GM23338 (cell line): ENCODE data around the gene CLCF1. TPM values are rescaled to one million over a fixed set of nuclear protein-coding genes. Genes with fewer than 3 reads are reported as not detected.
A peak's percentile ranks its signal among the peaks of the same experiment; 100 is the strongest.

ENCODE experiments used
- ATAC-seq: fragments of 200-7000 bp; cut with Tn5 transposase; 3 replicates; pipeline ENCODE4 v1.9.1; 2020
- DNase-seq: peaks from one replicate; pipeline ENCODE4 v3.0.0-alpha.2; 2015; ENCODE audit warnings: low spot score
- H2AFZ ChIP-seq: fragments of 200-600 bp; sonication (generic); 2 replicates; pipeline ENCODE4 v1.8.0; 2016; ENCODE audit warnings: antibody characterized with exemption, mild to moderate bottlenecking, moderate library complexity
- H3F3A ChIP-seq: fragments of 200-600 bp; sonication (generic); replicated peaks from 2 replicates; pipeline ENCODE4 v1.8.0; 2017; ENCODE audit warnings: antibody characterized with exemption, mixed run types, low read depth
- H3K27ac ChIP-seq: fragments of 200-600 bp; sonication (generic); 2 replicates; pipeline ENCODE4 v1.6.1; 2016; ENCODE audit warnings: low read depth
- H3K27me3 ChIP-seq: fragments of 200-600 bp; sonication (generic); 2 replicates; pipeline ENCODE4 v1.8.0; 2016; ENCODE audit warnings: mild to moderate bottlenecking, mixed run types, moderate library complexity; ENCODE audit not compliant: insufficient read depth
- H3K36me3 ChIP-seq: fragments of 200-600 bp; sonication (generic); 2 replicates; pipeline ENCODE4 v1.8.0; 2016; ENCODE audit warnings: mild to moderate bottlenecking; ENCODE audit not compliant: insufficient read depth
- H3K4me1 ChIP-seq: fragments of 200-600 bp; sonication (generic); 2 replicates; pipeline ENCODE4 v1.8.0; 2016; ENCODE audit warnings: mild to moderate bottlenecking, moderate library complexity; ENCODE audit not compliant: insufficient read depth
- H3K4me2 ChIP-seq: fragments of 200-600 bp; sonication (generic); 2 replicates; pipeline ENCODE4 v1.7.1; 2017; ENCODE audit warnings: mixed run types
- H3K4me3 ChIP-seq: fragments of 200-600 bp; sonication (generic); 2 replicates; pipeline ENCODE4 v1.6.1; 2016; ENCODE audit warnings: mixed run types
- H3K79me2 ChIP-seq: fragments of 200-600 bp; sonication (generic); replicated peaks from 2 replicates; pipeline ENCODE4 v1.8.0; 2017; ENCODE audit warnings: mild to moderate bottlenecking; ENCODE audit not compliant: insufficient read depth
- H3K9me2 ChIP-seq: fragments of 200-600 bp; sonication (generic); 2 replicates; pipeline ENCODE4 v1.8.0; 2017; ENCODE audit not compliant: insufficient read depth
- H4K20me1 ChIP-seq: fragments of 200-600 bp; sonication (generic); replicated peaks from 2 replicates; pipeline ENCODE4 v1.8.0; 2017; ENCODE audit warnings: mild to moderate bottlenecking; ENCODE audit not compliant: insufficient read depth
- H3K27ac Mint-ChIP-seq: 2 replicates; pipeline ENCODE4 v1.8.0; 2020; ENCODE audit warnings: inconsistent platforms, mild to moderate bottlenecking, moderate library complexity, mixed read lengths
- H3K27me3 Mint-ChIP-seq: 3 replicates; pipeline ENCODE4 v1.8.0; 2022; ENCODE audit warnings: low read depth, mild to moderate bottlenecking, moderate library complexity, mixed read lengths, inconsistent platforms; ENCODE audit not compliant: insufficient read depth, poor library complexity
- H3K36me3 Mint-ChIP-seq: 3 replicates; pipeline ENCODE4 v1.8.0; 2021; ENCODE audit warnings: low read depth, mild to moderate bottlenecking, inconsistent platforms, moderate library complexity, mixed read lengths
- H3K4me1 Mint-ChIP-seq: 3 replicates; pipeline ENCODE4 v1.8.0; 2020; ENCODE audit warnings: mild to moderate bottlenecking, inconsistent platforms, mixed read lengths
- H3K4me3 Mint-ChIP-seq: 3 replicates; pipeline ENCODE4 v1.8.0; 2021; ENCODE audit warnings: moderate library complexity, mild to moderate bottlenecking, inconsistent platforms, mixed read lengths
- H3K9me3 Mint-ChIP-seq: 3 replicates; pipeline ENCODE4 v1.8.0; 2020; ENCODE audit warnings: moderate library complexity, mild to moderate bottlenecking, inconsistent platforms, mixed read lengths
- CREB1 ChIP-seq: fragments of 250-450 bp; sonication (Bioruptor Pico); IDR thresholded peaks from 2 replicates; pipeline ENCODE4 v1.5.0; 2020; ENCODE audit warnings: low read depth, mild to moderate bottlenecking, moderate library complexity
- EZH2 ChIP-seq: fragments of 200-600 bp; sonication (generic); IDR thresholded peaks from one replicate; pipeline ENCODE4 v1.8.0; 2017; ENCODE audit warnings: antibody characterized with exemption, mild to moderate bottlenecking, low read depth; ENCODE audit not compliant: unreplicated experiment
- EZH2phosphoT487 ChIP-seq: fragments of 200-600 bp; sonication (generic); IDR thresholded peaks from one replicate; pipeline ENCODE4 v1.8.1; 2018; ENCODE audit warnings: antibody characterized with exemption; ENCODE audit not compliant: unreplicated experiment
- JUNB ChIP-seq: IDR thresholded peaks from one replicate; pipeline ENCODE4 v1.6.1; 2016; ENCODE audit warnings: antibody characterized with exemption; ENCODE audit not compliant: unreplicated experiment
- NANOG ChIP-seq: IDR thresholded peaks from 2 replicates; pipeline ENCODE4 v1.6.1; 2016; ENCODE audit warnings: antibody characterized with exemption, borderline replicate concordance
- POLR2AphosphoS5 ChIP-seq: IDR thresholded peaks from 2 replicates; pipeline ENCODE4 v1.6.1; 2016; ENCODE audit warnings: antibody characterized with exemption, low read depth
- STAT1 ChIP-seq: IDR thresholded peaks from one replicate; pipeline ENCODE4 v1.6.1; 2016; ENCODE audit warnings: antibody characterized with exemption; ENCODE audit not compliant: unreplicated experiment
- ZNF114 ChIP-seq: fragments of 250-450 bp; sonication (Bioruptor Pico); IDR thresholded peaks from 2 replicates; pipeline ENCODE4 v1.5.0; 2020; ENCODE audit warnings: mild to moderate bottlenecking, moderate library complexity
- ZNF331 ChIP-seq: fragments of 250-450 bp; sonication (Bioruptor Pico); IDR thresholded peaks from 2 replicates; pipeline ENCODE4 v1.5.0; 2020; ENCODE audit warnings: low read depth, mild to moderate bottlenecking, moderate library complexity
- polyA plus RNA-seq: library from polyadenylated mRNA; unstranded; fragments of >200 nt; fragmentation: Nextera tagmentation; extraction: Ambion mirVana; gene quantifications from 2 replicates; pipeline ENCODE4 v1.2.1, GENCODE V29; 2016
- total RNA-seq: library from RNA; depleted of rRNA; stranded (reverse); fragments of >200 nt; shearing (Covaris generic); gene quantifications from 2 replicates; pipeline ENCODE4 v1.2.3, GENCODE V29; 2014
- TF ChIP-seq, protein P1 (sequence below): fragments of 250-450 bp; sonication (Bioruptor Pico); IDR thresholded peaks from 2 replicates; pipeline ENCODE4 v1.5.0; 2020; ENCODE audit warnings: mild to moderate bottlenecking, moderate library complexity
- TF ChIP-seq, protein P2 (sequence below): IDR thresholded peaks from 2 replicates; pipeline ENCODE4 v1.6.1; 2016; ENCODE audit warnings: antibody characterized with exemption
- TF ChIP-seq, protein P3 (sequence below): IDR thresholded peaks from one replicate; pipeline ENCODE4 v1.6.1; 2018; ENCODE audit warnings: antibody characterized with exemption; ENCODE audit not compliant: unreplicated experiment
- TF ChIP-seq, protein P4 (sequence below), 2 experiments: fragments of 200-600 bp in 1 of 2; sonication (generic) in 1 of 2; conservative IDR thresholded peaks; 2 replicates each; pipeline versions ENCODE4 v1.5.1 to v1.6.1; 2016 to 2017; ENCODE audit warnings: antibody characterized with exemption in 2 of 2, low read depth in 2 of 2, mild to moderate bottlenecking in 2 of 2, moderate library complexity in 1 of 2

Gene CLCF1
- total and polyA plus RNA-seq, 2 experiments from 2014 or later = 0.32 TPM; not detected in 1

DNA sequence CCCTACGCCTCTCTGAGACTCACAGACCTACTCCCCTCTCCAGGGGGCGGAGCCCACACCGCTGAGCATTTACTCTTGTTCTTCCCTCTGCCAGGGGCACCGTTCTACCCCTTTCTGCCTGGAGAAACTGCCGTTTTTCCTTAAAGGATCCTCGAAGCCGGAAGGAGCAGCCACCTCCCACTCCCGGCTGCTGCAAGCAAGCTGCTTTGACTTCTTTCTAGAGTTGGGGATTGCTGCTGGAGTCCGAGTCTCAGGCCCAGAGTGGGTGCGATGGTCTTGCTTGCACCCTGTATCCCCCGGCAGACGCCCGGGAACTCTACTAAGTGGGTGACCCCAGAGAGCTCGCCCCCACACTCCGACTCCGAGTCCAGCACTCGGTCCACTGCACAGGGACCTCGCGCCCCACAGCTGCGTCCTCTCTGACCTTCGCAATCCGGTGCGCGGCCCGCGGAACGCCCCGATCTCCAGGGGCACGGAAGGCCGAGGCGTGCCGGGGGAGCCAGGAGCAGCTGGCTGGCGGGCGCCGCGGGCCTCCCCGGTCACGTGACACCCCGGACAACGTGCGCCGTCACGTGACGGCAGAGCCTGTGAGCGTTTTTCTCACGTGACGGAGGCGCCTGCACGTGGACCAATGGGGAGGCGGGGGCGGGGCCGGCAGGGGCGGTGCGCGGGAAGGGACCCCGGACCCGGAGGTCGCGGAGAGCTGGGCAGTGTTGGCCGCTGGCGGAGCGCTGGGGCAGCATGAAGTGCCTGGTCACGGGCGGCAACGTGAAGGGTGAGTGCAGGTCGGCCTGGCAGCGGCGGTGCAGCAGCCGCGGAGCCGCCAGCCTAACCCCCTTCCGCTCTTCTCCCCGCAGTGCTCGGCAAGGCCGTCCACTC is 18.1 kb upstream of the CLCF1 start, which contains the start of gene RAD9A:
TSS of gene RAD9A (plus strand) at position 683 of the 879 bp plus-strand sequence. CDS start at position 742, 59 bp downstream.
- DNase-seq (peak; percentile 98), ATAC-seq (peak; percentile 77)
- H3K27ac Mint-ChIP-seq = peak within 1 kb of the TSS; percentile 88; the same call in 1 of the 2 replicates
- Histone ChIP-seq H2AFZ (peak within 1 kb of the TSS; percentile 91), H3K27me3 (no peaks in the 10 kb centered on the region), H3K4me2 (peak within 1 kb of the TSS; percentile 99), H3K4me3 (peak within 1 kb of the TSS; percentile 94), H3K79me2 (0 out of 2 replicates have a peak, but pooled peaks cover 3% of the 10 kb centered on the region), H3F3A (0 out of 2 replicates have a peak, but pooled peaks cover 8% of the 10 kb centered on the region), H3K9me2 (no peaks in the 10 kb centered on the region), H3K36me3 (no peaks in the 10 kb centered on the region), H3K4me1 (peaks cover 14% of the 10 kb centered on the region), H3K27ac (no peak within 1 kb of the TSS), H4K20me1 (no peaks in the 10 kb centered on the region; the same call in 1 of the 2 replicates)
- peaks cover 39% of the 10 kb centered on the region for H3K4me1 Mint-ChIP-seq
- no peaks in the 10 kb centered on the region for H3K9me3 Mint-ChIP-seq
- peaks cover 14% of the 10 kb centered on the region for H3K36me3 Mint-ChIP-seq
- H3K4me3 Mint-ChIP-seq = peak within 1 kb of the TSS; percentile 90
- TF ChIP-seq STAT1 (no peak), JUNB (no peak), ZNF114 (CRISPR knock-in tag) (no peak), ZNF331 (CRISPR knock-in tag) (no peak), EZH2 (no peak), EZH2phosphoT487 (no peak), NANOG (no peak), POLR2AphosphoS5 (peak; percentile 86), CREB1 (peak; percentile 88)
- TF ChIP-seq, protein P1, sequence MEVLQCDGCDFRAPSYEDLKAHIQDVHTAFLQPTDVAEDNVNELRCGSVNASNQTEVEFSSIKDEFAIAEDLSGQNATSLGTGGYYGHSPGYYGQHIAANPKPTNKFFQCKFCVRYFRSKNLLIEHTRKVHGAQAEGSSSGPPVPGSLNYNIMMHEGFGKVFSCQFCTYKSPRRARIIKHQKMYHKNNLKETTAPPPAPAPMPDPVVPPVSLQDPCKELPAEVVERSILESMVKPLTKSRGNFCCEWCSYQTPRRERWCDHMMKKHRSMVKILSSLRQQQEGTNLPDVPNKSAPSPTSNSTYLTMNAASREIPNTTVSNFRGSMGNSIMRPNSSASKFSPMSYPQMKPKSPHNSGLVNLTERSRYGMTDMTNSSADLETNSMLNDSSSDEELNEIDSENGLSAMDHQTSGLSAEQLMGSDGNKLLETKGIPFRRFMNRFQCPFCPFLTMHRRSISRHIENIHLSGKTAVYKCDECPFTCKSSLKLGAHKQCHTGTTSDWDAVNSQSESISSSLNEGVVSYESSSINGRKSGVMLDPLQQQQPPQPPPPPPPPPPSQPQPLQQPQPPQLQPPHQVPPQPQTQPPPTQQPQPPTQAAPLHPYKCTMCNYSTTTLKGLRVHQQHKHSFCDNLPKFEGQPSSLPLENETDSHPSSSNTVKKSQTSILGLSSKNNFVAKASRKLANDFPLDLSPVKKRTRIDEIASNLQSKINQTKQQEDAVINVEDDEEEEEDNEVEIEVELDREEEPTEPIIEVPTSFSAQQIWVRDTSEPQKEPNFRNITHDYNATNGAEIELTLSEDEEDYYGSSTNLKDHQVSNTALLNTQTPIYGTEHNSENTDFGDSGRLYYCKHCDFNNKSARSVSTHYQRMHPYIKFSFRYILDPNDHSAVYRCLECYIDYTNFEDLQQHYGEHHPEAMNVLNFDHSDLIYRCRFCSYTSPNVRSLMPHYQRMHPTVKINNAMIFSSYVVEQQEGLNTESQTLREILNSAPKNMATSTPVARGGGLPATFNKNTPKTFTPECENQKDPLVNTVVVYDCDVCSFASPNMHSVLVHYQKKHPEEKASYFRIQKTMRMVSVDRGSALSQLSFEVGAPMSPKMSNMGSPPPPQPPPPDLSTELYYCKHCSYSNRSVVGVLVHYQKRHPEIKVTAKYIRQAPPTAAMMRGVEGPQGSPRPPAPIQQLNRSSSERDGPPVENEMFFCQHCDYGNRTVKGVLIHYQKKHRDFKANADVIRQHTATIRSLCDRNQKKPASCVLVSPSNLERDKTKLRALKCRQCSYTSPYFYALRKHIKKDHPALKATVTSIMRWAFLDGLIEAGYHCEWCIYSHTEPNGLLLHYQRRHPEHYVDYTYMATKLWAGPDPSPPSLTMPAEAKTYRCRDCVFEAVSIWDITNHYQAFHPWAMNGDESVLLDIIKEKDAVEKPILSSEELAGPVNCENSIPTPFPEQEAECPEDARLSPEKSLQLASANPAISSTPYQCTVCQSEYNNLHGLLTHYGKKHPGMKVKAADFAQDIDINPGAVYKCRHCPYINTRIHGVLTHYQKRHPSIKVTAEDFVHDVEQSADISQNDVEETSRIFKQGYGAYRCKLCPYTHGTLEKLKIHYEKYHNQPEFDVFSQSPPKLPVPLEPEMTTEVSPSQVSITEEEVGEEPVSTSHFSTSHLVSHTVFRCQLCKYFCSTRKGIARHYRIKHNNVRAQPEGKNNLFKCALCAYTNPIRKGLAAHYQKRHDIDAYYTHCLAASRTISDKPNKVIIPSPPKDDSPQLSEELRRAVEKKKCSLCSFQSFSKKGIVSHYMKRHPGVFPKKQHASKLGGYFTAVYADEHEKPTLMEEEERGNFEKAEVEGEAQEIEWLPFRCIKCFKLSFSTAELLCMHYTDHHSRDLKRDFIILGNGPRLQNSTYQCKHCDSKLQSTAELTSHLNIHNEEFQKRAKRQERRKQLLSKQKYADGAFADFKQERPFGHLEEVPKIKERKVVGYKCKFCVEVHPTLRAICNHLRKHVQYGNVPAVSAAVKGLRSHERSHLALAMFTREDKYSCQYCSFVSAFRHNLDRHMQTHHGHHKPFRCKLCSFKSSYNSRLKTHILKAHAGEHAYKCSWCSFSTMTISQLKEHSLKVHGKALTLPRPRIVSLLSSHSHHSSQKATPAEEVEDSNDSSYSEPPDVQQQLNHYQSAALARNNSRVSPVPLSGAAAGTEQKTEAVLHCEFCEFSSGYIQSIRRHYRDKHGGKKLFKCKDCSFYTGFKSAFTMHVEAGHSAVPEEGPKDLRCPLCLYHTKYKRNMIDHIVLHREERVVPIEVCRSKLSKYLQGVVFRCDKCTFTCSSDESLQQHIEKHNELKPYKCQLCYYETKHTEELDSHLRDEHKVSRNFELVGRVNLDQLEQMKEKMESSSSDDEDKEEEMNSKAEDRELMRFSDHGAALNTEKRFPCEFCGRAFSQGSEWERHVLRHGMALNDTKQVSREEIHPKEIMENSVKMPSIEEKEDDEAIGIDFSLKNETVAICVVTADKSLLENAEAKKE (CRISPR knock-in tag) = no peak
- TF ChIP-seq, protein P2, sequence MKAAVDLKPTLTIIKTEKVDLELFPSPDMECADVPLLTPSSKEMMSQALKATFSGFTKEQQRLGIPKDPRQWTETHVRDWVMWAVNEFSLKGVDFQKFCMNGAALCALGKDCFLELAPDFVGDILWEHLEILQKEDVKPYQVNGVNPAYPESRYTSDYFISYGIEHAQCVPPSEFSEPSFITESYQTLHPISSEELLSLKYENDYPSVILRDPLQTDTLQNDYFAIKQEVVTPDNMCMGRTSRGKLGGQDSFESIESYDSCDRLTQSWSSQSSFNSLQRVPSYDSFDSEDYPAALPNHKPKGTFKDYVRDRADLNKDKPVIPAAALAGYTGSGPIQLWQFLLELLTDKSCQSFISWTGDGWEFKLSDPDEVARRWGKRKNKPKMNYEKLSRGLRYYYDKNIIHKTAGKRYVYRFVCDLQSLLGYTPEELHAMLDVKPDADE = peak; percentile 75
- TF ChIP-seq, protein P3, sequence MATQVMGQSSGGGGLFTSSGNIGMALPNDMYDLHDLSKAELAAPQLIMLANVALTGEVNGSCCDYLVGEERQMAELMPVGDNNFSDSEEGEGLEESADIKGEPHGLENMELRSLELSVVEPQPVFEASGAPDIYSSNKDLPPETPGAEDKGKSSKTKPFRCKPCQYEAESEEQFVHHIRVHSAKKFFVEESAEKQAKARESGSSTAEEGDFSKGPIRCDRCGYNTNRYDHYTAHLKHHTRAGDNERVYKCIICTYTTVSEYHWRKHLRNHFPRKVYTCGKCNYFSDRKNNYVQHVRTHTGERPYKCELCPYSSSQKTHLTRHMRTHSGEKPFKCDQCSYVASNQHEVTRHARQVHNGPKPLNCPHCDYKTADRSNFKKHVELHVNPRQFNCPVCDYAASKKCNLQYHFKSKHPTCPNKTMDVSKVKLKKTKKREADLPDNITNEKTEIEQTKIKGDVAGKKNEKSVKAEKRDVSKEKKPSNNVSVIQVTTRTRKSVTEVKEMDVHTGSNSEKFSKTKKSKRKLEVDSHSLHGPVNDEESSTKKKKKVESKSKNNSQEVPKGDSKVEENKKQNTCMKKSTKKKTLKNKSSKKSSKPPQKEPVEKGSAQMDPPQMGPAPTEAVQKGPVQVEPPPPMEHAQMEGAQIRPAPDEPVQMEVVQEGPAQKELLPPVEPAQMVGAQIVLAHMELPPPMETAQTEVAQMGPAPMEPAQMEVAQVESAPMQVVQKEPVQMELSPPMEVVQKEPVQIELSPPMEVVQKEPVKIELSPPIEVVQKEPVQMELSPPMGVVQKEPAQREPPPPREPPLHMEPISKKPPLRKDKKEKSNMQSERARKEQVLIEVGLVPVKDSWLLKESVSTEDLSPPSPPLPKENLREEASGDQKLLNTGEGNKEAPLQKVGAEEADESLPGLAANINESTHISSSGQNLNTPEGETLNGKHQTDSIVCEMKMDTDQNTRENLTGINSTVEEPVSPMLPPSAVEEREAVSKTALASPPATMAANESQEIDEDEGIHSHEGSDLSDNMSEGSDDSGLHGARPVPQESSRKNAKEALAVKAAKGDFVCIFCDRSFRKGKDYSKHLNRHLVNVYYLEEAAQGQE = no peak
- TF ChIP-seq, protein P4, sequence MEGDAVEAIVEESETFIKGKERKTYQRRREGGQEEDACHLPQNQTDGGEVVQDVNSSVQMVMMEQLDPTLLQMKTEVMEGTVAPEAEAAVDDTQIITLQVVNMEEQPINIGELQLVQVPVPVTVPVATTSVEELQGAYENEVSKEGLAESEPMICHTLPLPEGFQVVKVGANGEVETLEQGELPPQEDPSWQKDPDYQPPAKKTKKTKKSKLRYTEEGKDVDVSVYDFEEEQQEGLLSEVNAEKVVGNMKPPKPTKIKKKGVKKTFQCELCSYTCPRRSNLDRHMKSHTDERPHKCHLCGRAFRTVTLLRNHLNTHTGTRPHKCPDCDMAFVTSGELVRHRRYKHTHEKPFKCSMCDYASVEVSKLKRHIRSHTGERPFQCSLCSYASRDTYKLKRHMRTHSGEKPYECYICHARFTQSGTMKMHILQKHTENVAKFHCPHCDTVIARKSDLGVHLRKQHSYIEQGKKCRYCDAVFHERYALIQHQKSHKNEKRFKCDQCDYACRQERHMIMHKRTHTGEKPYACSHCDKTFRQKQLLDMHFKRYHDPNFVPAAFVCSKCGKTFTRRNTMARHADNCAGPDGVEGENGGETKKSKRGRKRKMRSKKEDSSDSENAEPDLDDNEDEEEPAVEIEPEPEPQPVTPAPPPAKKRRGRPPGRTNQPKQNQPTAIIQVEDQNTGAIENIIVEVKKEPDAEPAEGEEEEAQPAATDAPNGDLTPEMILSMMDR (conservative IDR thresholded peaks at IDR 0.05; ENCODE audit: low read depth in 2 of 2) = no peak
- H3K27me3 Mint-ChIP-seq = peaks cover 15% of the 10 kb centered on the region
